Measurements from ENCODE around the gene DNAH3. TPM values are rescaled to one million over a fixed set of nuclear protein-coding genes. Genes with fewer than 3 reads are reported as not detected.
"Not testable (repeated sequence)": the region's sequence is repeated elsewhere in the genome, so short reads cannot be mapped to it uniquely, and the experiment has no call there.

Gene DNAH3
- total RNA-seq, 1 donor from 2014 or later = 1.0 TPM

DNA sequence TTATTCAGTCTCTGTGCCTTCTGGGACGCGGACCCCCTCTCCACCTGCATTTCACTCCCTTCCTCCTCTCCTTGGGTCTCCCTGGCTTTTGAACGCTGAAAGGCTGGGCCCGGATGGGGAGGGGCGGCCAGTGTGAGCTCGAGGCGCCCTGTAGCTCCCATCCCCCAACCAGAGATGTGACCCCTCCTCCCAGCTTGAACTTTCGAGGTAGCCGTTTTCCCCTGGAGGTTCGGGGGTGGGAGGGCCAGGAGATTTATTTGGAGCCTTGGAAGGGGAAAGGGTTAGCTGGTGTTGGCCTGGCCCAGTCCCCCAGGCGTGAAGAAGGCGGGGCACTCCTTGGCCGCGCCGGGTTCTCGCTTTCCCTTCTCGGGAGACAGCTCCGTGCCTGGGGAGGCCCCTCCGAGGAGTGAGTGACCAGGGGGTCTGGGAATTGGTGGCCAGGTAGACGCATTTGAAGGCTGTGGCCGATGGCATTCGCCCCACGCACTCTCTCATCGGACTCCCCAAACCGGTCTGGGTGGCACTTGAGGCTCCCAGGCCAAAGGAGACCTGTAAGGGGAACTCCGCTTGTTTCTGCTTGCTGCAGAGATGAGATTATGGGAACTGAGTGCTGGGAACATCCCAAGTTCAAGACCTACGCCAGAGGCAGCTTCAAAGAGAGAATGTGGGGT, 8.8 kb upstream of the DNAH3 start:
- peaks cover 37 to 57% (median 52%) of the 10 kb centered on the region in 3 donors for H3K4me1 ChIP-seq (ENCODE audit: control insufficient read depth in 3 of 3, insufficient read depth in 3 of 3, low read length in 3 of 3)
- peak overlapping the region; percentile 64 for H3K27ac ChIP-seq (ENCODE audit: low read depth, low read length)
- H3K9ac ChIP-seq (ENCODE audit: low read depth in 1 of 3, low read length in 3 of 3) = peak overlapping the region; percentile 75 to 90 (median 80)

GRCh38 chr16:21158208-21159110, 7.8 kb upstream of the DNAH3 start, which contains the start of gene LDAF1:
Gene LDAF1, plus strand, starts transcription at chr16:21158674. Its CDS starts 2,509 bp downstream, at chr16:21161183.
- Histone ChIP-seq H3K27ac (ENCODE audit: low read depth, low read length) (peak within 1 kb of the TSS; percentile 64), H3K9ac (ENCODE audit: low read depth in 1 of 3, low read length in 3 of 3) (peak within 1 kb of the TSS; percentile 75 to 90 (median 80))

More for the DNA sequence above, 8.8 kb upstream of the DNAH3 start:
- Histone ChIP-seq H3K9me3 (ENCODE audit: control insufficient read depth in 3 of 3, low read length in 3 of 3) (no peaks in the 10 kb centered on the region), H3K36me3 (ENCODE audit: control insufficient read depth in 3 of 3, insufficient read depth in 3 of 3, low read length in 3 of 3) (peaks cover 1 to 9% (median 5%) of the 10 kb centered on the region in 3 donors), H3K27me3 (ENCODE audit: control insufficient read depth in 3 of 3, insufficient read depth in 3 of 3, low read length in 3 of 3) (no peaks in the 10 kb centered on the region), H3K4me3 (ENCODE audit: low read length in 3 of 3) (peak overlapping the region; percentile 86 to 87 (median 86))

DNA sequence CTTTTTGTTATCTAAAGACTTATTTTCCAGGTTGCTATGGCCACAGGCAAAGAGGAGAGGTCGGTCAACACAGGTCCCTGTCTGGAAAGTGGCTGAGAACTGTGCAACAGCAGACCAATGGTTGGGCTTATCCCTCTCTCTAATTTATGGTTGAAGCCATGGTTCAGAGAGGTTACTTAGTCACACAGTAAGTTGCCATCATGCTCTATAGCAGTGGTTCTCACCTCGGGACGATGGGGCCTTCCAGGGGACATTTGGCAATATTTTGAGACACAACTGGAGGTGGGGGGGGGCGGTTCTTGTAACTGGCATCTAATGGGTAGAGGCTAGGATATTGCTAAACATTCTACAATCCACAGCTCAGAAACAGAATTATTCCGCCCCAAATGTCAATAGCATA, 7.0 kb upstream of the DNAH3 start:
- H3K36me3 ChIP-seq (ENCODE audit: control insufficient read depth in 3 of 3, insufficient read depth in 3 of 3, low read length in 3 of 3) = no peaks in the 10 kb centered on the region
- H3K27ac ChIP-seq (ENCODE audit: low read depth, low read length) = peak overlapping the region; percentile 64
- H3K9ac ChIP-seq (ENCODE audit: low read depth in 1 of 3, low read length in 3 of 3) = peak overlapping the region in 2 of 3 donors; percentile 75 to 90
- H3K9me3 ChIP-seq (ENCODE audit: control insufficient read depth in 3 of 3, low read length in 3 of 3) = no peaks in the 10 kb centered on the region
- H3K27me3 ChIP-seq (ENCODE audit: control insufficient read depth in 3 of 3, insufficient read depth in 3 of 3, low read length in 3 of 3) = no peaks in the 10 kb centered on the region
- peaks cover 19 to 40% (median 38%) of the 10 kb centered on the region in 3 donors for H3K4me1 ChIP-seq (ENCODE audit: control insufficient read depth in 3 of 3, insufficient read depth in 3 of 3, low read length in 3 of 3)
- peak overlapping the region in 1 of 3 donors; percentile 86 for H3K4me3 ChIP-seq (ENCODE audit: low read length in 3 of 3)

More at GRCh38 chr16:21158208-21159110, 7.8 kb upstream of the DNAH3 start, which contains the start of gene LDAF1:
- peak within 1 kb of the TSS; percentile 86 to 87 (median 86) for H3K4me3 ChIP-seq (ENCODE audit: low read length in 3 of 3)
- H3K36me3 ChIP-seq (ENCODE audit: control insufficient read depth in 3 of 3, insufficient read depth in 3 of 3, low read length in 3 of 3) = peaks cover 0 to 1% (median under 1%) of the 10 kb centered on the region in 3 donors
- H3K27me3 ChIP-seq (ENCODE audit: control insufficient read depth in 3 of 3, insufficient read depth in 3 of 3, low read length in 3 of 3) = no peaks in the 10 kb centered on the region
- peaks cover 27 to 49% (median 46%) of the 10 kb centered on the region in 3 donors for H3K4me1 ChIP-seq (ENCODE audit: control insufficient read depth in 3 of 3, insufficient read depth in 3 of 3, low read length in 3 of 3)
- no peaks in the 10 kb centered on the region for H3K9me3 ChIP-seq (ENCODE audit: control insufficient read depth in 3 of 3, low read length in 3 of 3)

- H3K9me3 ChIP-seq (ENCODE audit: control insufficient read depth in 3 of 3, low read length in 3 of 3) = no peaks in the 10 kb centered on the region
- H3K4me1 ChIP-seq (ENCODE audit: control insufficient read depth in 3 of 3, insufficient read depth in 3 of 3, low read length in 3 of 3) = peaks cover 18 to 37% (median 36%) of the 10 kb centered on the region in 3 donors
- H3K4me3 ChIP-seq (ENCODE audit: low read length in 3 of 3) = no peak overlapping the region
- no peaks in the 10 kb centered on the region for H3K36me3 ChIP-seq (ENCODE audit: control insufficient read depth in 3 of 3, insufficient read depth in 3 of 3, low read length in 3 of 3)
- no peaks in the 10 kb centered on the region for H3K27me3 ChIP-seq (ENCODE audit: control insufficient read depth in 3 of 3, insufficient read depth in 3 of 3, low read length in 3 of 3)
- H3K27ac ChIP-seq (ENCODE audit: low read depth, low read length) = no peak overlapping the region
- H3K9ac ChIP-seq (ENCODE audit: low read depth in 1 of 3, low read length in 3 of 3) = no peak overlapping the region
Observed at GRCh38 chr16:21156767-21157467, 6.3 kb upstream of the DNAH3 start.

DNA sequence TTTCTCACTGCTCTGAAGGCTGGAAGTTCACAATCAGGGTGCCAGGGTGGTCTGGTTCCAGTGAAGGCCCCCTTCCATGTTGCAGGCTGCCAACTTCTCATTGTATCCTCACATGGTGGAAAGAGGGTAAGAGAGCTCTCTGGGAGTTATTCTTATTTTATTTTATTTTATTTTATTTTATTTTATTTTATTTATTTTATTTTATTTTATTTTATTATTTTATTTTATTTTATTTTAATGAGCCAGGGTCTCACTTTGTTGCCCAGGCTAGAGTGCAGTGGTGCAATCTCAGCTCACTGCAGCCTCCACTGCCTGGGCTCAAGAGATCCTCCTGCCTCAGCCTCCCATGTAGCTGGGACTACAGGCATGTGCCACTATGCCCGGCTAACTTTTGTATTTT, 5.4 kb upstream of the DNAH3 start:
- H3K36me3 ChIP-seq (ENCODE audit: control insufficient read depth in 3 of 3, insufficient read depth in 3 of 3, low read length in 3 of 3); H3K4me3 ChIP-seq (ENCODE audit: low read length in 3 of 3); H3K9ac ChIP-seq (ENCODE audit: low read depth in 1 of 3, low read length in 3 of 3); H3K27ac ChIP-seq (ENCODE audit: low read depth, low read length); H3K27me3 ChIP-seq (ENCODE audit: control insufficient read depth in 3 of 3, insufficient read depth in 3 of 3, low read length in 3 of 3); H3K9me3 ChIP-seq (ENCODE audit: control insufficient read depth in 3 of 3, low read length in 3 of 3): not testable (repeated sequence)
- peaks cover 10 to 28% (median 28%) of the 10 kb centered on the region in 3 donors for H3K4me1 ChIP-seq (ENCODE audit: control insufficient read depth in 3 of 3, insufficient read depth in 3 of 3, low read length in 3 of 3)

- H3K4me1 ChIP-seq (ENCODE audit: control insufficient read depth in 3 of 3, insufficient read depth in 3 of 3, low read length in 3 of 3) = peaks cover 11 to 14% (median 13%) of the 10 kb centered on the region in 3 donors
- not testable (repeated sequence) for H3K27me3 ChIP-seq (ENCODE audit: control insufficient read depth in 3 of 3, insufficient read depth in 3 of 3, low read length in 3 of 3); H3K4me3 ChIP-seq (ENCODE audit: low read length in 3 of 3); H3K27ac ChIP-seq (ENCODE audit: low read depth, low read length); H3K36me3 ChIP-seq (ENCODE audit: control insufficient read depth in 3 of 3, insufficient read depth in 3 of 3, low read length in 3 of 3); H3K9ac ChIP-seq (ENCODE audit: low read depth in 1 of 3, low read length in 3 of 3); H3K9me3 ChIP-seq (ENCODE audit: control insufficient read depth in 3 of 3, low read length in 3 of 3)
Observed at GRCh38 chr16:21153124-21153729, 2.6 kb upstream of the DNAH3 start.

DNA sequence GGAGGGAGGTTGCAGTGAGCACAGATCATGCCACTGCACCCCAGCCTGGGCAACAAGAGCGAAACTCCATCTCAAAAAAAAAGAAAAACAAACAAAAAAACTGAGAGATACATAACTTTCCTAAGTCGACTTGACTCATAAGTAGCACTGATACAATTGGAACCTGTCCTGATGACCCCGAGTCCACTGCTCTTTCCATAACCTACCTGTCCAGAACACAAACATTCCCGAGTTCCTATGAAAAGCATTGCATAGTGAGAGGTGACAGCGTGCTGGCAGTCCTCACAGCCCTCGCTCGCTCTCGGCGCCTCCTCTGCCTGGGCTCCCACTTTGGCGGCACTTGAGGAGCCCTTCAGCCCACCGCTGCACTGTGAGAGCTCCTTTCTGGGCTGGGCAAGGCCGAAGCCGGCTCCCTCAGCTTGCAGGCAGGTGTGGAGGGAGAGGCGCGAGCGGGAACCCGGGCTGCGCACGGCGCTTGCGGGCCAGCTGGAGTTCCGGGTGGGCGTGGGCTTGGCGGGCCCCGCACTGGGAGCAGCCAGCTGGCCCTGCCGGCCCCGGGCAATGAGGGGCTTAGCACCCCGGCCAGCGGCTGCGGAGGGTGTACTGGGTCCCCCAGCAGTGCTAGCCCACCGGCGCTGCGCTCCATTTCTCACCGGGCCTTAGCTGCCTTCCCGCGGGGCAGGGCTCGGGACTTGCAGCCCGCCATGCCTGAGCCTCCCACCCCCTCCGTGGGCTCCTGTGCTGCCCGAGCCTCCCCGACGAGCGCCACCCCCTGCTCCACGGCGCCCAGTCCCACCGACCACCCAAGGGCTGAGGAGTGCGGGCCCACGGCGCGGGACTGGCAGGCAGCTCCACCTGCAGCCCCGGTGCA, 1.7 kb upstream of the DNAH3 start:
- H3K9ac ChIP-seq (ENCODE audit: low read depth in 1 of 3, low read length in 3 of 3); H3K9me3 ChIP-seq (ENCODE audit: control insufficient read depth in 3 of 3, low read length in 3 of 3); H3K36me3 ChIP-seq (ENCODE audit: control insufficient read depth in 3 of 3, insufficient read depth in 3 of 3, low read length in 3 of 3); H3K27ac ChIP-seq (ENCODE audit: low read depth, low read length); H3K4me3 ChIP-seq (ENCODE audit: low read length in 3 of 3); H3K27me3 ChIP-seq (ENCODE audit: control insufficient read depth in 3 of 3, insufficient read depth in 3 of 3, low read length in 3 of 3); H3K4me1 ChIP-seq (ENCODE audit: control insufficient read depth in 3 of 3, insufficient read depth in 3 of 3, low read length in 3 of 3): not testable (repeated sequence)

DNA sequence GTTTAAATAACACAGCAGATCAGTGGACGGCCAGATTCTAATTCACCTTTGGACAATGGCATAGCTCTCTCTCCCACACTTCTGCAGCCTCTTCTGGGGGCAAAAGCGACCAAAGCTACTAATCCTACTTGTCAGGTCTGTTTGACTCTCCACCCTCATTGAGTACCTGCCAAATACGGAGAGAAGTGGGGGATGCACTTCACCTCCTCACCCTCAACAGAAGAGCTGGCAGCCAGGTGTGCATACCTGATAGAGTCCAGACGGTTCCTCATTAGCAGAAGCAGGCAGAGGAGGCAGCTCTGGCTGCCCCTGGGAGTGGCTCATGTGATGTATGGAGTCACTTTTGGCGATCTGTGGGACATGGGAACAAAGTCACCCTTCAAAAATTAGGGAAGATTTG, 4.9 kb downstream of the DNAH3 start:
- H3K27ac ChIP-seq (ENCODE audit: low read depth, low read length) = no peak overlapping the region
- H3K4me1 ChIP-seq (ENCODE audit: control insufficient read depth in 3 of 3, insufficient read depth in 3 of 3, low read length in 3 of 3) = peaks cover 0 to 3% (median 3%) of the 10 kb centered on the region in 3 donors
- H3K9ac ChIP-seq (ENCODE audit: low read depth in 1 of 3, low read length in 3 of 3) = no peak overlapping the region
- no peaks in the 10 kb centered on the region for H3K27me3 ChIP-seq (ENCODE audit: control insufficient read depth in 3 of 3, insufficient read depth in 3 of 3, low read length in 3 of 3)
- H3K9me3 ChIP-seq (ENCODE audit: control insufficient read depth in 3 of 3, low read length in 3 of 3) = no peaks in the 10 kb centered on the region
- peaks cover 0 to 4% (median 0%) of the 10 kb centered on the region in 3 donors for H3K36me3 ChIP-seq (ENCODE audit: control insufficient read depth in 3 of 3, insufficient read depth in 3 of 3, low read length in 3 of 3)
- no peak overlapping the region for H3K4me3 ChIP-seq (ENCODE audit: low read length in 3 of 3)

DNA sequence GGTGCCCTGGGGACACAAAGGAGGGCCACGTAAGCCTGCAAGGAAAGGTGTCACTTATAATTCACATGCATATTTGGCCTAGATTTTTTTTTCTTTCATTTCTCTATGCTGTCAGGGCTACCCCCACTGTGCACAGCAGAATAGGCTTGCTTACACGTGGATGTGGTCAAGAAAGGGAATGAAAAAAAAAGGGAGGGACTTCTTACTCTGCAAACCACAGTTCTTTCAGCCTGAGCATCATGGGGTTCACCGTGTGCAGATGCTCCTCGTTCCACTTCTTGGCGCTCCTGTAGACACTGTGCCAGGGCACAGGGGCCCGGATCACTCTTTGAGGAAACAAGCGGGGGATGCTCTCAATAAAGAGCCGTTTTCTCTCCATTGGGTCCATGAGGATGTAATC, 16.6 kb downstream of the DNAH3 start:
- Histone ChIP-seq H3K36me3 (ENCODE audit: control insufficient read depth in 3 of 3, insufficient read depth in 3 of 3, low read length in 3 of 3) (no peaks in the 10 kb centered on the region), H3K27ac (ENCODE audit: low read depth, low read length) (no peak overlapping the region), H3K4me1 (ENCODE audit: control insufficient read depth in 3 of 3, insufficient read depth in 3 of 3, low read length in 3 of 3) (no peaks in the 10 kb centered on the region), H3K4me3 (ENCODE audit: low read length in 3 of 3) (no peak overlapping the region), H3K9me3 (ENCODE audit: control insufficient read depth in 3 of 3, low read length in 3 of 3) (no peaks in the 10 kb centered on the region), H3K9ac (ENCODE audit: low read depth in 1 of 3, low read length in 3 of 3) (no peak overlapping the region), H3K27me3 (ENCODE audit: control insufficient read depth in 3 of 3, insufficient read depth in 3 of 3, low read length in 3 of 3) (no peaks in the 10 kb centered on the region)
